Stimulated activated CD4-positive, alpha-beta T cell treated with anti-CD3 and anti-CD28 coated beads, TNF-alpha, amount 100 ng/mL, for 1 hour (primary cell): Measurements from ENCODE around the gene RPL36AL.

ENCODE experiments used
- DNase-seq, 3 donors: peaks; one replicate each; pipeline ENCODE4 v3.0.0-alpha.2; 2020; ENCODE audit warnings: low read depth in 3 of 3, low spot score in 1 of 3

RPL36AL gene

GRCh38 chr14:49582113-49582977 lies 38.1 kb downstream of the RPL36AL start:
- no peak for DNase-seq

GRCh38 chr14:49581209-49582112 lies 39.0 kb downstream of the RPL36AL start:
- no peak for DNase-seq

DNA sequence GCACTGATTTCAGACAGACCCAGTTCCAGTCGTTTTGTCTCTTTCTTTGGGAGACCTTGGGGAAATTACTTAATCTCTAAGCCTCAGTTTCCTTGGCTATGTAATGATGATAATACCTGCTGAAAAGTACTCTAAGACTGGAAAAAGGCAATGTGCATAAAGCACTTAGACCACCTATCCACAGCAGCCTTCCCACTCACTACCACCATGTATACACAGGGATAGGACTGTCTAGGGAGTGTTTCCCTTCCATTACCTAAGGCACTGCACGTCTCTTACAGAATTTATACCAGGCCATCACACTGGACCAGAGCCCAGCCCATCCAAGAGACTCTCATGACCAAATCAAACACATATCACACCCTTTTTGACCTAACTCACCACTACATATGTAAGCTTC lies 40.6 kb downstream of the RPL36AL start:
- DNase-seq: no peak

GRCh38 chr14:49578141-49578540 lies 42.3 kb downstream of the RPL36AL start:
- DNase-seq: no peak

DNA sequence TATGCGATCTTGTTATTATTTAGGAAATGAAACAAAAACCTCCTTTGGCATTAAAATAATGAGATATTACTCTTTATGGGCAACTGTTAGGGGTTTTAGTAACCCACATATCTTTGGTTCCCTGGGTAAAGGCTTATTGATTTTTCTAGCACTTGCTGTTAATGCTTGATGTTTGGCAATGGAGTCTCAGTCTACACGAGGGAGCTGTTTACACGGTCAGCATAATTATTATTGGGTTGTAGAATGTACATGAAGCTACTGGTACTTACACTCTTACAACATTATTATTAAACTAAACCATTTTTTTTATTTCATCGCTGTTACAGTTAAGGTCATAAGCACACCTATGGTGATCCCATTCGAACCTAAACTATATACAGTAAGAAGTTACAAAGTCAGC lies 46.4 kb downstream of the RPL36AL start:
- DNase-seq: no peak

GRCh38 chr14:49569281-49569680 lies 51.1 kb downstream of the RPL36AL start:
- no peak for DNase-seq
